Activated CD4-positive, alpha-beta T cell treated with anti-CD3 and anti-CD28 coated beads, Interleukin-2, amount 50 U/mL, for 16 hours (primary cell): ENCODE measurements around the gene COX11.

ENCODE experiments used
- DNase-seq: peaks from one replicate; pipeline ENCODE4 v3.0.0-alpha.2; 2020

COX11 gene

DNA sequence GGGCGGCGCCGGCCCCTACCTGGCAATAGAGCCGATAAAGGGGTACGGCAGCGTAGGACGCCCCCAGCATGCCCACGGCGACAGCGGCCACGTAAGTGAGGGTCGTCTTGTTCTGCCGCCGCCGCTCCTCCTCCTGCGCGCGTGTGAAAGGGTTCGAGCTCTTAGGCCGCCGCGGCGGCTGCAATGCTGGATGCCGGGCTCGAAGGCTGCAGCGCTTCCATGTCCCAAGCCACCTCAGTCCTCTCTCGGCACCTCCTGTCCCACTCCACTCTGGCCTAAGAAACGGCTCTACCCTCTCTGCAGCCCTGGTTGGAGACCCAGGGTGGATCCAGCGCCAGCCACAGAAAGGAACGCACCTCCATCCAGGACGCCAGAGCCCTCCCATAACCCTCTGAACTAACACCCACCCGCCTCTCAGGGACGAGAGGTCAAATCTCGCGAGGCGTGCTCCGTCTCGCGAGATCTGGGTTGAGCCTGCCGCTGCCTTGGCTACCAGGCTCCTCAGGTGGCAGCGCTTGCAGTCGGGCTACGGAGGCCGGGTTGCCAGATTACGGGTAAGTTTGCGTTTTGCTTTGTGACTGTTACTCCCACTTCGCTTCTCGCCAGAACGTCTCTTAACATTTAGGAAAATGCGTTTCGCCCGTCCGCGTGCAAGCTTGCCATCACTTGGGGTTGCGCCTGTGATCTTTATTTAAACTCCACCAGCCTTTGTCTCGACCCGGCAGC, at the start of gene COX11, which contains the start of gene STXBP4:
Gene COX11 (minus strand): TSS at position 393 of the 726 bp plus-strand sequence. CDS start 8 bp downstream, at position 385.
Gene STXBP4 (plus strand): TSS at position 504 of the 726 bp plus-strand sequence. CDS start 17,455 bp downstream, outside the sequence.
- peak; percentile 96 for DNase-seq

DNA sequence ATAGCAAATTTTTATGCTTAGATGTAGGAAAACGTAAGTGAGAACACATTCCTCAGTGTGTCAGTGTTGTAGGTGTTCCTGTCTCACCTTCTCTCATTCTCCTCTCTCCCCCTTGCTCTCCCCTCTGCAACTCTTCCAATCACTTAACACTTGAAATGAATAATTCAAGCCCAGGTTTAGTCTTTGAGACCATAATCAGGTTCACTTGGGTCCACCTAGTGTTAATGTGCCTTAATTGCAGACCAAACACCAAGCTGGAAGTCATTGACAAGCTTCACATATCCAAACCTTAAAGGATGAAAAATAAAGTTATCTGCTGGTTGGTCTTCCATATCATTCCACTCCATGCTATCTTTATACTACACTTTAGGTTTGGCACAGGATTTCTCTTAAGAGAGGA, 37.1 kb upstream of the COX11 start:
- peak; percentile 22 for DNase-seq

DNA sequence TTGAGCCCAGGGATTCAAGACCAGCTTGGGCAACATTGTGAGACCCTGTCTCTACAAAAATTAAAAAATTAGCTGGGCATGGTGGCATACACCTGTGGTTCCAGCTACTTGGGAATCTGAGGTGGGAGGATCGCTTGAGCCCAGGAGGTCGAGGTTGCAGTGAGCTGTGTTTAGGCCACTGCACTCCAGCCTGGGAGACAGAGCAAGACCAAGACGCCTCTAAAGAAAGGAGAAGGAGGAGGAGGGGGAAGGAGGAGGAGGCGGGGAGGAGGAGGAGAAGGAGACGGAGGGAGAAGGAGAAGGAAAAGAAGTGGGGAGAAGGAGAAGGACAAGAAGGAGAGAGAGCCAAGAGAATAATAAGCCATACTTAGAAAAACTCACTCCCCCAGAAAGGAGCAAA, 36.0 kb upstream of the COX11 start:
- no peak for DNase-seq

DNA sequence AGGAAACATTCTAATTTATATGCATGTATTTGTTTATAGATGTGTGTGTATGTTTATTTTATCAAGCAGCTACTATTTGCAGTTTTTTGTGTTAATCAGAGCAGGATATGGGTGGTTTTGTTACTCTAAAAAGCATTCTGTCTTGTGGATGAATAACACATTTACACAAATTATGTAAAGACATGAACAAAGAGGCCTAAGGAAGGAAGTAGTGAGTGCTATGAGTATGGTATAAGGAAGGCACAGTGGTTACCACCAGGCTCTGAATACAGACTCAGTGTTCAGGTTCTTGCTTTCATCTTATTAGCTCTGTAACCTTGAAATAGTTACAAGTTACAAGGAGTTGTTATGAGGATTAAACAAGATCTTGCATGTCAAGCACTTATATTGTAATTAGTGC, 34.0 kb upstream of the COX11 start:
- DNase-seq: no peak

DNA sequence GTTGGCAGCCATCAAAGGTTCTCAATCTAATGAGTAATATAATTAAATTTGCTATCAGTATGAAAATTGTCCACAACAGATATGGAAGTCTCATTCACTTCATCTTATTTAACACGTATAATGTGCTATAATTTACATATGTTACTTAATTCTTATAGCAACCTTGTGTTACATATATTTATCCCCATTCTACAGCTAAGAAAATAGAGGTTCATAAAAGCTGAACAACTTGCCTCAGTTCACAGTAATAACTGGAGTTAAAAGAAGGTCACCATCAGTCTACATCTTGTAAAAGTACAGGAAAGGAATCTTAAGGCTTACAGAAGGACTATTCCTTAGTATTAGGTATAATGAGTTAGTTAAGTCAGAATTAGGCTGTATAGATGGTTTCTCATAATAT, 28.0 kb upstream of the COX11 start:
- DNase-seq: no peak

- peak; percentile 54 for DNase-seq
These were observed 24.6 kb upstream of the COX11 start for GRCh38 chr17:54992797-54993639.

GRCh38 chr17:54991567-54991966, 23.1 kb upstream of the COX11 start:
- DNase-seq: no peak

- DNase-seq: no peak
These were observed 21.7 kb upstream of the COX11 start for GRCh38 chr17:54990118-54990517.

- DNase-seq: no peak
These were observed 17.0 kb upstream of the COX11 start for GRCh38 chr17:54985476-54985875.

- no peak for DNase-seq
These were observed 14.8 kb upstream of the COX11 start for GRCh38 chr17:54983260-54983659.

DNA sequence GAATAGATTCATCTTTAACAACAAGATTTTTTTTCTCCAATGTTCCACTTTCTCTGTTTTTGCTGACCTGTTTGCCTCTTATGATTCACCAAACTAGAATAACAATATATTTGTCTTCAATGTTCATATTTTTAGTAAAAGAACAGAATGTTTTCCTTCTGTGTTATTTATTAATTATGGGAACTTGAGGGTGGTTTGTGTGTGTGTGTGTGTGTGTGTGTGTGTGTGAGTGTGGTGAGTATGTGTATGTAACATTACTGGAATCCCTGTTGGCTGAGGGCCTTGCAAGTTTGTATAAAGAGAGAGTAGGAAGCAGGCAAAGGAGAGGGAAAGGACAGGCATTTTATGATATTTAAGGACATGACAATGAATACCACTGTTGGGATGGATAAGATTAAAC, 13.9 kb upstream of the COX11 start:
- no peak for DNase-seq

DNA sequence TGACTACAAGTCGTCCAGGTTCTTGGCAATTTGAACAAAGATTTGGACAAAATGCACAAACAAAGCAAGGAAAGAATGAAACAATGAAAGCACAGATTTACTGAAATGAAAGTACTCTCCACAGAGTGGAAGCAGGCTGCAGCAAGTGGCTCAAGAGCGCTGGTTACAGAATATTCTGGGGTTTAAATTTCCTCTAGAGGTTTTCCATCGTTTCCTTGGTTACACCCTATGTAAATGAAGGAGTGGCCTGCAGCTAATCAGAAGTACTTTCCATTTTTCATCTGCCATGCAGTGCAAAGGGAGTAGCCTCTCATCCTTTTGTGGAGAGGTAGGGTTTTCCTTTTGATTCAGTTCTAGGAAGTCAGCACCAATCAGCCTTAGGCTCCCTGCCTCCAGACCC, 11.9 kb upstream of the COX11 start:
- no peak for DNase-seq

DNA sequence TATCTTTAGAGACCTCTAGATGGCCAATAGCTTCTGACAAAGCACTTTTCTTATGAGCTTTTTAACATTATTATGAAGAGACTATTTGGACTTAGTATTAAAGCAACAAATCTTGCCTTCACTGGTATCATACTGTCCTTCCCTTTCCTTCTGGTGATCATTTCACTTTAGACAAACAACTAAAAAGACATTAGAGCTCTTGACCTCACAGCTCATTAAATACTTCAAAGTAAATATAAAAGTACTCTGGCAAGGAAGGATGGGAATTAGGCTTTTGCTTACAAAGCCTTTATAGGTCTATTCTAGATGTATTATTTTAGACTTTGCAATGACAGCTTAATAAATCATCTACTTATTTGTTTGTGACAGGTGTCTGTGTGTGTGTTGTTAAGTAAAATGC, 11.2 kb upstream of the COX11 start:
- no peak for DNase-seq

DNA sequence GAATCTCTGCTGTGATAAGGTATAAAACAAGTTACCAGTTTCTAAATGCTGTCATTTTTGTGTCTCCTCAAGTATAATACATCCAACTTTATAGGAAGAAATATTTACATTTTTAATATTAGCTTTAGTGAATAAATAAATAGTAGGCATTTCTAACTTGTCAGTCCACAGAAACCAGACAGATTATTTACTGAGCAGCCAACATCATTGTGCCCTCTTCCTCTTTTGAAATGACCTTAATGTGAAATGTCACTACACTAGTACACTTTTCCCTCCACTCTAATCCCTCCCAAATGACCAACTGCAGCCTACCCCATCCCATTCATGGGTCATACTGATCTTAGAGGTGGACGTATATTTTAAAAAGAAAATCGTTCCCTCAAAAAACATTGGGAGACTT, 9.3 kb upstream of the COX11 start:
- DNase-seq: no peak

- no peak for DNase-seq
These were observed 7.9 kb upstream of the COX11 start for GRCh38 chr17:54976316-54976715.

- DNase-seq: no peak
These were observed 6.3 kb upstream of the COX11 start for GRCh38 chr17:54974759-54975158.

DNA sequence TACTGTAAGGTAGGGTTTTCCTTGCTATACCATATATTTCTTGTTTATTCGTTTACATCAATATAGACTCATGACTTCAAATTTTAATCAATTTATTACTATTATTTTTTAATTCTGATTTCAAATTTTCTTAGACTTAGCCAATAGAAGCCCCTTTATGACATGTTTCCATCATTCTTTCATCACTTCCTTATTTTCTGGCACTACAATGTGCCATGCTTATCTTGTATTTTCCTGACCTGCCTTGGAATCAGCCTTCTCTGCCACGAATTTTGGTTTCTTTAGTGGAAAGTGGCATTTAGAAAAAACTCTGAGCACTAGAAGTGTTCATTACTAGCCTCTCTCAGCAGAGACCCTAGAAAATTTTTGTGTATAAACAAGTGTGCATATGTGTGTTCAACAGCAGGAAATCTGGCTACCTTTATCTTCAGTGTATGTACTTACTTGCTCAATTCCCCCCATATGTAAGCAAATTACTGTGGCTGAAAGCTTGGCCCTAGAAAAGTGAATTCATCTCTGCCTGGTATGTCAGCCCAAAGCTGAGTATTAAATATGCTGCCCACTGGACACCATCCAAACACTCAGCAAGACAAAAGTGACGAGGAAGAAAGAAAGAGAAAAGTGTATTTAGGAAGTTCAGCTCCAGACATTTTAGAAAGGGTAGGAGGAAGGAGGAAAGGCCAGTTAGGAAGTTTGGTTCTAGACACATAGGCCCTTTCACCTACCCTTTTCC, 4.1 kb upstream of the COX11 start:
- DNase-seq: no peak

GRCh38 chr17:54971901-54972300, 3.4 kb upstream of the COX11 start:
- DNase-seq: no peak

DNA sequence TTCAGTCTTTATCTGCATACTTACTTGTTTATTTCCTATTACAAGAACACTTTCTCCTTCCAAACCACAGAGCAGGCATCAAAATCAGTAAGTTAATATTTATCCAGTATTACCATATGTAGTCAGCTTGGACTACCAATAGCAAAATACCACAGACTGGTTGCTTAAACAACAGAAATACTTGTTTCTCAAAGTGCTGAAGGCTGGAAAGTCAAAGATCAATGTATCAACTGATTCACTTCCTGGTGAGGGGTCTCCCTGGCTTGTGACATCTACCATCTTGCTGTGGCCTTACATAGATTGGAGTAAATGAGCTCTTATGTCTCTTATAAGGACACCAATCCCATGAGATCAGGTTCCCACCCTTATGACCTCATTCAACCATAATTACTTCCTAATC, 2.7 kb upstream of the COX11 start:
- no peak for DNase-seq

- DNase-seq: no peak
These were observed 1.5 kb upstream of the COX11 start for GRCh38 chr17:54969658-54970572.

DNA sequence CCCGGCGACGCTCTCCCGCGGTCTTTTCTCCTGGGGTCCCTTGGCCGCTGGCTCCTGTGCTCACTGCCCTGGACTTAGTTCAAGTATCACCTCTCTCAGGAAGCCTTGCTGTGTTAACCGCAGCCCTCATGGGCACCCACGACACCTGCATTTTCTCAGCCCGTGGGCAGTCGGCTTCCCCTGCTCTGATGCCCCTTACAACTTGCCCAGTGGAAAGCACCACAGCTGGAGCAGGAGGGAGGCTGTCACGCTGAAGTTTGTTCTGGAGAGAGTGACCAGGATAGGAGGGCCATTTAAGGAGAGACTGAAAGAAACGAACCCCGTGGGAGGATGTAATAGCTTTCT, 506 bp upstream of the COX11 start:
- DNase-seq: peak; percentile 14

DNA sequence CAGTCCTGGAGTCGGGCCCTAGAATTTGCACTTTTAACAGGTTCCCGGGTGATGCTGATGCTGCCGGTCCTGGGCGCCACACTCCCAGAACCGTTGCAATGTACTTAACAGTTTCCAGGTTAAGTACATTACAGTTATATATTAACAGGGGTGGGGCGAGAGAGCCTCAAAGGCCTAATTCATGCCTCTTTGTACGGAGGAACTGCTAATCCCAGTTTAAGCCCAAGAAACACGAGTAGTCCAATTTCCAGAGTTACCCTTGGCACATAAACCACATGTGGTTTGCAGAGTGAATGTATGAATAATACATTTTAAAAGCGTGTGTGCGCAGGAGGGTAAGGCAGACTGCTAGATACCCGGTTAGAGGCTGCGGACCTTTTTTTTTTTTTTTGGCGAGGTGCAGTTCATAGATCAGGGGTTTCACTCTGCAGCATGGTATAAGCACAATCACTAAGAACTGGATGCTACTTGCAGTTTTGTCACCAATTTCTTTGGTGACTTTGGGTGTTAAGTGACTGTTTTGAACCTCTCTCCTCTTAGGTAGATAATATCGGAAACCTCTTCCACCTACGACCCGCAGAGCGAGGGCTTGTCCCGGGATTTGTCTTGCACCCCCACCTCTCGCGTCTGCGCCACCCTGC, 713 bp downstream of the COX11 start:
- DNase-seq: peak; percentile 51
